ENCODE results near the gene MDN1.

The MDN1 gene

DNA sequence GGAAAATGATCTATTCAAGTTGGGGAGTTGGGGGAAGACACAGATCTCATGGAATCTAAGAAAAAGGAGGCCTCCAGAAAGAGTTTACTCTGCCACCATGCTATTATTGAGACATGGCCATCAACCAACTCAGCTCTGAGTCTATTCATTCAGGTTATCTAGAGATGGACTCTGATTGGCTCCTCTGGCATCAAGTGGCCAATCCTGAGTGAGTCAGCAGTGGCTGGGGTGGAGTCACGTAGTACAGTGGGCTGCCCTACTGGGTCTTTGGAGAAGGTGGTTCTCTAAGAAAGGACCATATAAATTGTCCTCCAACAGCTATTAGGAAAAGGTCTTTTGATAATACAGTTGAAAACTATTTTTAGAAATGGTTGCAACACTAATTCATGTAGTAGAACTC, 223.1 kb downstream of the MDN1 start:
- no peak for DNase-seq (ENCODE audit: low spot score)

DNA sequence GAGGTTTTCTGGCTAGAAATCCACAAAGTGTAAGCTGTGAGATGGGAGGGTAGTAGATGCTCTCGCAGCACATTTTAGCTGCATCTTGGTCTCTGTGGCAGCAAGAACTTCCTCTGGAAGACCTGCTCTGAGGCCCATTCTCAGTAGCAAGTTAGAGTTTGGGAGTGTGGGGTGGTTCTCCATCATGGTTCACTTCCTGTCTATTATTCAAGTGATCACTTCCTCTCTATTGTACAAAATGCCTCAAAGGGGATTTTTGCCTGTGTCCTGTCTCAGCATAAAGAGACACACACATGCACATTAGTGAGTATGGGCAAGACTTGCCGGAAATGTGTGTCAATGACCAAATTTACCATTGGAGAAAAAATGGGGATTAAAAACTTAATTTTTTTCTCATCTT, 223.5 kb downstream of the MDN1 start:
- no peak for DNase-seq (ENCODE audit: low spot score)
